HG03469 (cell line): Measurements from ENCODE around the gene UNC13B.

Experiments used
- ATAC-seq: cut with Tn5 transposase; IDR thresholded peaks from one replicate; pipeline ENCODE4 v1.9.1; 2021; ENCODE audit warnings: mild to moderate bottlenecking, moderate library complexity, moderate number of reproducible peaks; ENCODE audit not compliant: unreplicated experiment

UNC13B gene

DNA sequence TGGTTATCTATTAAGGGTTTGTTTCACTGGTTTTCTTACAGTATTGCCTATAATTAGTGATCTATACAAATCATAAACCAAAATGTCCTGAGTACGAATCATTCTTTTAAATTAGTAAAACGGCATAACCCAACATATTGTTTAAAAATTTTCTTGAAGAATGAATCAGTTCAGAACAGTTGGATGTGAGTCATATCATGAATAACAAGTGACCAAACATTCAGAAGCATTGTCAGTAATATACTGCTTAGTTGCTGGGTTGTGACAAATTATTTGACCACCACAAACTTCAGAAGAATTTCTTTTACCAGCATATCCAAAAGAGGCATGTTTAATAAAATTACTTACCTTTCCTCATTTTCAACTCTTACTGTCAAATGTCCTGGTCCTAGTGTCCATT, 111.2 kb downstream of the UNC13B start:
- no peak for ATAC-seq

- ATAC-seq: no peak
Measured at GRCh38 chr9:35273591-35273990, 111.8 kb downstream of the UNC13B start.

- no peak for ATAC-seq
Measured at GRCh38 chr9:35274993-35275392, 113.2 kb downstream of the UNC13B start.

- ATAC-seq: no peak
Measured at GRCh38 chr9:35277171-35277520, 115.3 kb downstream of the UNC13B start.

- ATAC-seq: no peak
Measured at GRCh38 chr9:35277628-35278359, 116.0 kb downstream of the UNC13B start.

DNA sequence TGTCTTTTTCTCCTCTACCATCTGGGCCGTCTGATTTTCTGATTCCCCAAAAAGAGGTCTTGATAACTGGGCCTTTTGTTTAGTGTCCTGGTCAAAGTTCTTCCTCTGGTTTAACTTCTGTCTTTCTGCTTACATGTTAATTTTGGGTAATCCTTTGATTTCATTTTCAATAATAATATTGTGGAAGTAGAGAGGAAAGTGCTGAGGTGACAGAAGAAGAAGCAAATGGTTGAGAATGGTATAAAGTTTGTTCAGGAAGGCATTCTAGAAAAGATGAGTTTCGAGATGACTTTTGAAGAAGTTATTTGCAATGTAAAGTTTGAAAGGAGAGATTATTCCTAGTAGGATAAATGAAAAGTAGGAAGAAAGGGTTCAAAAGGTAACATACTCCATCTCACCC, 118.1 kb downstream of the UNC13B start:
- ATAC-seq: no peak

DNA sequence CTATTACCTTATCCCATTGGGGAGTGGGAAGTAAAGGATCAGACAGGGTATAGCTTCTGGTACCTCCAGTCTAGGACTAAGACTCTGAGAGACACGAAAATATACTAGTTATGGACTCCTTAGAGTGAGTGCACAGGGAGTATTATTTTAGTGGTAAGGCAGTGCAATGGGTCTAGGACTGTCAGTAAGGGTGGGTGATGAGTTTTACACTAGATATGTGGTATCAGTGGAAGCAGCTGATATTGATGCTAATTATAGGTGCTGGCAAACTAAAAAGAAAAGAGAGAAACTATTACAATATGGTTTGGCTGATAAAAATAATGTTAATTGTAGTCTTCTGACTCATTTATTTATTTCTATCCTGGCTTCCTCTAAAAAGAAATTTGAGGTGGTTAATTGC, 118.6 kb downstream of the UNC13B start:
- ATAC-seq: no peak

GRCh38 chr9:35285731-35286130, 123.9 kb downstream of the UNC13B start:
- ATAC-seq: no peak

GRCh38 chr9:35286381-35286780, 124.6 kb downstream of the UNC13B start:
- ATAC-seq: no peak

DNA sequence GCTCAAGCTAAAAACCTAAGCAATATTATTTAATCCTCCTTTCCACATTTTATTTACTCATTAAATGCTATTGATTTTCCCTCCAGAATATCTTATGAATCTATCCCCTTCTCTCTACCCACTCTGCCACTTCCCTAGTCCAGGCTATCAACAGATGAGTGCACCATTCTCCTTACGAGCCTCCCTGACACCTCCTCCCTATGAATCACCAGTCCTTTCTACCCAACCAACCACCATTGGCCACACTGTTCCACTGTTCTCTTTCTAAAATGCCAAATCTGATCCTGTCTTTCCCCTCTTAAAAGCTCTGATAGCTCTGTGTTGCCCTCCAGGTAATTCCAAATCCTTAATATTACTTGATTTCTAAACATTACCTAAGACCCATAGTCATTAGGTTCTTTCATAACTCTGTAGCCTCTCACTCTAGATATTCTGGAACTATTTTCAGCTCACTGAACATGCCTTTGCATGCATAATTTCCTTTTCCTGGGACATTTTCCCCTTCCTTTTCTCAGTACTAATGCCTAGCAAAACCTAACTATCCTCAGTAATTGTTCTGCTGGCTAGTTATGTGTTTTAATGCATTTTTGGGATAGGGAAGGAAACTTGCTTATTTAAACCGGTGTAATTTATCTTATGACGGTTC, 126.3 kb downstream of the UNC13B start:
- no peak for ATAC-seq

GRCh38 chr9:35288778-35289177, 127.0 kb downstream of the UNC13B start:
- no peak for ATAC-seq

DNA sequence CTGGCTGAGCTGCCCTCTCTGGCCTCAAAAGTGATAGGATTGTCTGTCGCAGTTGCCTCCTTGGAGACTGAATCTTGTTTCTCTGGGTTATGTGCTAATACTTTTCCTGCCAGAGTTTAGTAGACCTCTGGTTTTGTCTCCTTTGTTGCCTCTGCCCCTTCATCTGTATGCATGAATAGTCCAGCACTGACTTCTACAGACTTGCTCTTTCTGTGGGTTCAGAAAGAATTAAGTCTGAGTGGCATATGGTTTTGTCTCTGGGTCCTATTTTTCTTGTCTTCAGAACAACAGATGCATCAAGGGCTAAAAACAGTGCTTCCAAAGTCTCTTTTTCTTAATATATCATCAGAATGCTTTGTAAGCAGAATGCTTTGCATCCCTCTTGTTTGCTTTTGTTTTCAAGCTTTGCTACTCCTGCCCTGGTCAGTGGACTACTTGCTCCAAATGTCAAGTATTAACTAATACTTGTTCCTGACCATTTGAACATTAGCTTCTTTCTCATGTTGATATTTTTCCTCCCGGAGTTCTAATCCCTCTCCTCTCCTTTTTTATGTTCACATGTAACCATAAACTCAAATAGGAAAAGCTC, 131.7 kb downstream of the UNC13B start:
- ATAC-seq: no peak

GRCh38 chr9:35294066-35294465, 132.3 kb downstream of the UNC13B start:
- ATAC-seq: no peak

DNA sequence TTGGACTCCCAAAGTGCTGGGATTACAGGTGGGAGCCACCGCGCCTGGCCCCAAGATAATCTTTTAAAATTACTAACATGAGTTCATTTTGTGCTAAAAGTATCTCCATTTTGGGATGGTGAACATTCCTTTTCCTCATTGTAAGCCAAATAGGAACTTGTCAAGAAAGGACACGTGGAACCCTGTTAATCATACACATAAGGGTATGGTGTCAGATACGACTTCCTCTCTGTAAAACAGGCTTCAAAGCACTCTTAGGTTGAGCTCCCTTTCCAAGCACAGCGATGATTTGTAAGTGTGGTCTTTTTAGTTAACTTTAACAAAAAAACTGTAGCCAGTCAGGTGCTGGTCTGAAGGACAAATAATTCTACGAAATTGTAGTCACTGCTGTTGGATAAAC, 132.7 kb downstream of the UNC13B start:
- no peak for ATAC-seq

GRCh38 chr9:35295369-35296036, 133.7 kb downstream of the UNC13B start:
- ATAC-seq: no peak

DNA sequence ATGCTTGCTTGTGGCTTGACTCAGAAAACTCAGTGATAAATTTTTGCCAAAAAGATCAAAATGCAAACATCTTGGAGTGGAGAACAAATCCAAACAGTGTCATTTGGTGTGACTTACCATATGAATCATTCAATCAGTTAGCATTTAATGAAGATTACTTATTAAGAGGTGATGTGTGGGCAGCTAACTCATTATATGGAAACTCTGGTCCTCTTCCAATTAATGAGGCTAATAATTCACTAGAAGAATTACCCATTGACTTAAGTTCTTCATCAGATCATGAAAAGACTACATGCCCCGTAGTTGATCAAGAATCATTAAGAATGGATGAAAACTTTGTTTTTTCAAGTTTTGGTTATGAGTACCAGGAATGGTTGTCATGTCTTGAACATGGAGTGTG, 141.8 kb downstream of the UNC13B start:
- no peak for ATAC-seq

DNA sequence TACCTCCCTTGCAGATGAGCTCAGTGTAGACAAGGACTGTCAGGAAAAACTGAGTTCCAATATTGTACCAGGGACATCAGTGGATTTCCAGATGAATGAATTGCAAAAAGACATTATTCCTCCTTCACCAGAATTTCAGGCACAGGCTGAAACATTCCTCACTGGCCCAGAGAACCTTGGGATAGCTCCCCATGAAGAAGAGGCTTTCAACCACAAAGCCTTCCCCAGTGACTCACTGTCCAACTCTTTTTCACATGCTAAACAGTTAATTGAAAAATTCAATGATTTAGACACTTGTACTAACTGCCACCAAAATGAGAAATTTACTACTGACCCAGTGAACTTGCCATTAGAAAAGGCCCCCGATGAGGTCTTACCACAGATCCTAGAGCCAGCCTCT, 144.5 kb downstream of the UNC13B start:
- ATAC-seq: no peak

- ATAC-seq: no peak
Measured at GRCh38 chr9:35308316-35308715, 146.5 kb downstream of the UNC13B start.

GRCh38 chr9:35311891-35312639, 150.3 kb downstream of the UNC13B start:
- no peak for ATAC-seq

DNA sequence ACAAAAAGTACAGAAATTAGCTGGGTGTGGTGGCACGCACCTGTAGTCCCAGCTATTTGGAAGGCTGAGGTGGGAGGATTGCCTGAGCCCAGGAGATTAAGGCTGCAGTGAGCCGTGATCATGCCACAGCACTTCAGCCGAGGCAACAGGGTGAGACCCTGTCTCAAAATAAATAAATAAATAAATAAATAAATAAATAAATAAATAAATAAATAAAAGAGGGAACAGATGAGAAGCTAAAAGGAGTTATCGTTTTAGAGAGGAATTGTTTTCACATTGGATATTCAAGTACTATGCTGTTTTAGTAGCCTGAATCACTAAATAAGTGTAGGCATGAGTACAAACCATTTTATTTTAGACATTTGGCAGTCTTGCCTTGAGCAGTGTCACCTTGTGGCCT, 151.7 kb downstream of the UNC13B start:
- ATAC-seq: no peak

DNA sequence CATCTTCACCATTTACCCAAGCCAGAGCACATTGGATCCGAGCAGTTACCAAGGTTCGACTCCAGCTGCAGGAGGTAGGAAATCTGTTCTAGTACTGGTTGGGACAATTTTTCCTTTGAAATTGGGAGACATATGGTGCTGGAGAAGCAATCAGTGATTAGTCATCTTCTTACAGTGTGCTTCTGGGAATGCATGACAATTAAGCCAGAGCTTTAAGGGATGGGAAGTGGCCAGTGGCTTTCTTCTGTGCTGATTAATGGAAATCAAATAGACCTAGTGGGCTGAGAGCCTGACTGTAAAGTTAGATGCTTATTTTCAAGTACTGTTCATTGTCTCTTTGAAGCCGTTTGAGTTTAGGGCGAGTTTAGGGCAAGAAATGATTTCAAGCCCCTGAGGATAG, 152.1 kb downstream of the UNC13B start:
- no peak for ATAC-seq
